ENCODE results near the gene JUND.

DNA sequence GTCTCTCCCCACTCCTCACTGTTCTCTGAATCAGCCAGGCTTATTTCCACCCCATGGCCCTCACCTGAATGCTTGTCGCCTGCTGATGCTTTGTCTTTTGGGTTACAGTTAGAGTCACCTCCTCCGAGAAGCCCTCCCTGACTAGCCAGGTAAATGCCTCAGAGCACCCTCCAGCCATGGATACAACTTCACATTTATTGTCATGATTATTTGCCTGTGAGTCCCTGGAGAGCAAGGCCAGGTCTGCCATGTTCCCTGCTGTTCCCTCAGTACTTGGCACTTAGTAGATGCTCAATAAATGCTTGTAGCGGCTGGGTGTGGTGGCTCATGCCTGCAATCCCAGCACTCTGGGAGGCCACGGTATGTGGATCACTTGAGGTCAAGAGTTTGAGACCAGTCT is 51.5 kb downstream of the JUND start:
- TF ChIP-seq POLR2AphosphoS5 (IDR thresholded peaks at IDR 0.05) (no peak), POLR2A (IDR thresholded peaks at IDR 0.05) (no peak)

All from prostate gland (tissue), 1 donor.